ENCODE data around the gene LCP1. TPM values are rescaled to one million over a fixed set of nuclear protein-coding genes. Genes with fewer than 3 reads are reported as not detected.

Gene LCP1
- total RNA-seq, 4 donors from 2014 or later: 3.7 to 12.5 (median 10.1) TPM

- Histone ChIP-seq H3K4me1 (no peaks in the 10 kb centered on the region), H3K27ac (no peak overlapping the region), H3K36me3 (no peaks in the 10 kb centered on the region), H3K27me3 (no peaks in the 10 kb centered on the region), H3K9me3 (no peaks in the 10 kb centered on the region), H3K4me3 (no peak overlapping the region)
- in situ Hi-C loops (cut with MboI; ENCODE audit: low sequenced_read_pairs in 4 of 4): no loop called here
- intact Hi-C loops (cut with DNase I; ENCODE audit: low total_unique reads): no loop called here
- DNase-seq: no peak
- ATAC-seq: no peak
- no peak for TF ChIP-seq POLR2A (IDR thresholded peaks at IDR 0.05)
- no peak for TF ChIP-seq CTCF (IDR thresholded peaks at IDR 0.05 in 4 of 5, conservative IDR thresholded peaks at IDR 0.05 in 1 of 5)
Observed at GRCh38 chr13:46082324-46082723, 99.7 kb downstream of the LCP1 start.

GRCh38 chr13:46079770-46080169, 102.2 kb downstream of the LCP1 start:
- no peak for TF ChIP-seq POLR2A (IDR thresholded peaks at IDR 0.05)
- TF ChIP-seq CTCF (IDR thresholded peaks at IDR 0.05 in 4 of 5, conservative IDR thresholded peaks at IDR 0.05 in 1 of 5): no peak
- H3K9me3 ChIP-seq: no peaks in the 10 kb centered on the region
- H3K36me3 ChIP-seq: no peaks in the 10 kb centered on the region
- ATAC-seq: no peak
- intact Hi-C loops (cut with DNase I; ENCODE audit: low total_unique reads) (no loop called here), in situ Hi-C loops (cut with MboI; ENCODE audit: low sequenced_read_pairs in 4 of 4) (no loop called here)
- H3K27ac ChIP-seq: no peak overlapping the region
- H3K27me3 ChIP-seq: no peaks in the 10 kb centered on the region
- no peak for DNase-seq
- H3K4me3 ChIP-seq: no peak overlapping the region
- no peaks in the 10 kb centered on the region for H3K4me1 ChIP-seq

GRCh38 chr13:46077265-46077664, 104.7 kb downstream of the LCP1 start:
- in situ Hi-C loops (cut with MboI; ENCODE audit: low sequenced_read_pairs in 4 of 4) (no loop called here), intact Hi-C loops (cut with DNase I; ENCODE audit: low total_unique reads) (no loop called here)
- Histone ChIP-seq H3K27ac (no peak overlapping the region), H3K27me3 (no peaks in the 10 kb centered on the region), H3K4me3 (no peak overlapping the region), H3K9me3 (no peaks in the 10 kb centered on the region), H3K36me3 (no peaks in the 10 kb centered on the region), H3K4me1 (no peaks in the 10 kb centered on the region)
- ATAC-seq (no peak), DNase-seq (no peak)
- no peak for TF ChIP-seq CTCF (IDR thresholded peaks at IDR 0.05 in 4 of 5, conservative IDR thresholded peaks at IDR 0.05 in 1 of 5)

GRCh38 chr13:46076827-46077226, 105.2 kb downstream of the LCP1 start:
- Histone ChIP-seq H3K4me1 (no peaks in the 10 kb centered on the region), H3K27ac (no peak overlapping the region), H3K4me3 (no peak overlapping the region), H3K27me3 (no peaks in the 10 kb centered on the region), H3K9me3 (no peaks in the 10 kb centered on the region), H3K36me3 (no peaks in the 10 kb centered on the region)
- no peak for DNase-seq
- intact Hi-C loops (cut with DNase I; ENCODE audit: low total_unique reads) (no loop called here), in situ Hi-C loops (cut with MboI; ENCODE audit: low sequenced_read_pairs in 4 of 4) (no loop called here)
- no peak for ATAC-seq
- TF ChIP-seq CTCF (IDR thresholded peaks at IDR 0.05 in 4 of 5, conservative IDR thresholded peaks at IDR 0.05 in 1 of 5) (no peak), POLR2A (IDR thresholded peaks at IDR 0.05) (no peak)

Other genes starting within 250 kb of the LCP1 start
- gene ZC3H13, start 129.4 kb downstream of the LCP1 start, total RNA-seq: 10 to 100 TPM; 14.7 to 20.7 (median 17.1) TPM
- 1 to 10 TPM in 1 of 4 donors, under 1 TPM in 1, not detected in 2; 0.42 to 1.4 TPM for gene CPB2, start 77.1 kb downstream of the LCP1 start, total RNA-seq
- not detected for gene LRRC63, start 29.8 kb upstream of the LCP1 start, total RNA-seq
- under 1 TPM in 2 of 4 donors, not detected in 2; 0.42 to 0.78 TPM for gene RUBCNL, start 205.1 kb upstream of the LCP1 start, total RNA-seq